WTC11 (cell line): ENCODE results near the gene LETM1. TPM values are rescaled to one million over a fixed set of nuclear protein-coding genes. Genes with fewer than 3 reads are reported as not detected.

Experiments
- ATAC-seq: fragments of 200-7000 bp; cut with Tn5 transposase; 2 replicates; pipeline ENCODE4 v1.10.0; 2021; ENCODE audit warnings: mild to moderate bottlenecking, moderate library complexity
- CTCF ChIA-PET: fragments of 300-600 bp; sonication (Branson Sonifier 250); formaldehyde crosslinking; loops from one replicate; lab custom pipeline; 2021; ENCODE audit warnings: antibody characterized with exemption; lab: Charles Lee
- POLR2A ChIA-PET: fragments of 350-600 bp; sonication (Branson Sonifier 250); formaldehyde crosslinking; loops from one replicate; lab custom pipeline; 2021; ENCODE audit warnings: antibody characterized with exemption; lab: Charles Lee
- DNase-seq: peaks from one replicate; pipeline ENCODE4 v3.0.0; 2021; ENCODE audit warnings: low spot score
- H3K27ac Mint-ChIP-seq: 2 replicates; pipeline ENCODE4 v1.8.0; 2021; ENCODE audit warnings: mixed read lengths
- H3K27me3 Mint-ChIP-seq: 2 replicates; pipeline ENCODE4 v1.8.0; 2021; ENCODE audit warnings: low read depth, mild to moderate bottlenecking, moderate library complexity, mixed read lengths
- H3K36me3 Mint-ChIP-seq: 2 replicates; pipeline ENCODE4 v1.8.0; 2021; ENCODE audit warnings: mixed read lengths
- H3K4me1 Mint-ChIP-seq: 2 replicates; pipeline ENCODE4 v1.8.0; 2022; ENCODE audit warnings: mixed read lengths
- H3K4me3 Mint-ChIP-seq: 2 replicates; pipeline ENCODE4 v1.8.0; 2021; ENCODE audit warnings: mild to moderate bottlenecking, moderate library complexity, mixed read lengths
- H3K9me3 Mint-ChIP-seq: 2 replicates; pipeline ENCODE4 v1.8.0; 2021; ENCODE audit warnings: mixed read lengths
- CBFB ChIP-seq: sonication (generic); formaldehyde crosslinking; IDR thresholded peaks from 2 replicates; pipeline ENCODE4 v1.8.1; 2022; ENCODE audit warnings: mild to moderate bottlenecking, low read depth, missing genetic modification reagents
- CDX4 ChIP-seq: fragments of 250-450 bp; sonication (Bioruptor Pico); IDR thresholded peaks from 2 replicates; pipeline ENCODE4 v1.9.0; 2021; ENCODE audit warnings: moderate library complexity, mild to moderate bottlenecking, inconsistent platforms, borderline replicate concordance
- CREB1 ChIP-seq: sonication (generic); formaldehyde crosslinking; IDR thresholded peaks from 2 replicates; pipeline ENCODE4 v1.8.0; 2023; ENCODE audit warnings: mild to moderate bottlenecking, missing genetic modification reagents
- E2F1 ChIP-seq: sonication (generic); formaldehyde crosslinking; IDR thresholded peaks from 2 replicates; pipeline ENCODE4 v1.8.0; 2022; ENCODE audit warnings: mild to moderate bottlenecking, missing genetic modification reagents
- E2F5 ChIP-seq: sonication (generic); formaldehyde crosslinking; IDR thresholded peaks from 2 replicates; pipeline ENCODE4 v1.8.1; 2022; ENCODE audit warnings: mild to moderate bottlenecking, moderate library complexity, missing genetic modification reagents
- ELF4 ChIP-seq: sonication (generic); formaldehyde crosslinking; IDR thresholded peaks from 2 replicates; pipeline ENCODE4 v1.8.1; 2022; ENCODE audit warnings: low read depth, mild to moderate bottlenecking, moderate library complexity, missing genetic modification reagents
- FOXP4 ChIP-seq: sonication (generic); formaldehyde crosslinking; IDR thresholded peaks from 2 replicates; pipeline ENCODE4 v1.8.0; 2022; ENCODE audit warnings: mild to moderate bottlenecking, missing genetic modification reagents
- HMGA2 ChIP-seq: fragments of 250-450 bp; sonication (Bioruptor Pico); IDR thresholded peaks from 2 replicates; pipeline ENCODE4 v1.4.0; 2021; ENCODE audit warnings: mild to moderate bottlenecking, moderate library complexity
- NR1H2 ChIP-seq: sonication (generic); formaldehyde crosslinking; IDR thresholded peaks from 2 replicates; pipeline ENCODE4 v1.9.0; 2021; ENCODE audit warnings: mild to moderate bottlenecking, moderate library complexity, missing genetic modification reagents
- NR3C1 ChIP-seq: sonication (generic); formaldehyde crosslinking; conservative IDR thresholded peaks from 2 replicates; pipeline ENCODE4 v1.8.1; 2023; ENCODE audit warnings: low read depth, mild to moderate bottlenecking, missing genetic modification reagents
- PRRX2 ChIP-seq: fragments of 250-450 bp; sonication (Bioruptor Pico); IDR thresholded peaks from 2 replicates; pipeline ENCODE4 v1.8.0; 2021; ENCODE audit warnings: mild to moderate bottlenecking
- SMAD4 ChIP-seq: sonication (generic); formaldehyde crosslinking; IDR thresholded peaks from 2 replicates; pipeline ENCODE4 v1.8.0; 2022; ENCODE audit warnings: mild to moderate bottlenecking, missing genetic modification reagents
- SOX15 ChIP-seq: fragments of 250-450 bp; sonication (Bioruptor Pico); IDR thresholded peaks from 2 replicates; pipeline ENCODE4 v1.9.0; 2021; ENCODE audit warnings: mild to moderate bottlenecking
- ZMAT4 ChIP-seq: fragments of 250-450 bp; sonication (Bioruptor Pico); IDR thresholded peaks from 2 replicates; pipeline ENCODE4 v1.9.0; 2021; ENCODE audit warnings: mild to moderate bottlenecking
- ZNF396 ChIP-seq: fragments of 250-450 bp; sonication (Bioruptor Pico); IDR thresholded peaks from 2 replicates; pipeline ENCODE4 v1.8.0; 2021; ENCODE audit warnings: mild to moderate bottlenecking, moderate library complexity, borderline replicate concordance
- ZNF512 ChIP-seq: sonication (generic); formaldehyde crosslinking; IDR thresholded peaks from 2 replicates; pipeline ENCODE4 v1.8.1; 2022; ENCODE audit warnings: missing genetic modification reagents, borderline replicate concordance
- ZNF671 ChIP-seq: fragments of 250-450 bp; sonication (Bioruptor Pico); IDR thresholded peaks from 2 replicates; pipeline ENCODE4 v1.8.0; 2021; ENCODE audit warnings: mild to moderate bottlenecking
- total RNA-seq: library from RNA; stranded (reverse); gene quantifications from 3 replicates; pipeline ENCODE4 v1.2.3, GENCODE V29; 2021

LETM1 gene
- total RNA-seq, 1 experiment from 2014 or later: 66.7 TPM

- POLR2A ChIA-PET: no interaction called here
- no peak overlapping the region for H3K4me3 Mint-ChIP-seq
- TF ChIP-seq ZNF512 (CRISPR knock-in tag) (no peak), ELF4 (CRISPR knock-in tag) (no peak), CREB1 (no peak)
- TF ChIP-seq, all 79 proteins: peak for 0
- no peaks in the 10 kb centered on the region for H3K4me1 Mint-ChIP-seq
- H3K36me3 Mint-ChIP-seq: no peaks in the 10 kb centered on the region
- peaks cover 35% of the 10 kb centered on the region for H3K27me3 Mint-ChIP-seq
- H3K27ac Mint-ChIP-seq: no peak overlapping the region
- no peaks in the 10 kb centered on the region for H3K9me3 Mint-ChIP-seq
- DNase-seq (no peak), ATAC-seq (no peak)
- CTCF ChIA-PET: interaction anchor here (0.5 to 11.1 kb wide), 3 partner anchors 22 to 42 kb away, joined by 4 to 115 read pairs (median 19); no protein-coding TSS in a partner anchor
Observed at GRCh38 chr4:1790005-1790404, 66.0 kb downstream of the LETM1 start.

- Mint-ChIP-seq H3K27ac (no peak overlapping the region), H3K4me3 (no peak overlapping the region), H3K36me3 (no peaks in the 10 kb centered on the region), H3K4me1 (no peaks in the 10 kb centered on the region), H3K9me3 (no peaks in the 10 kb centered on the region), H3K27me3 (peaks cover 34% of the 10 kb centered on the region)
- DNase-seq (no peak), ATAC-seq (no peak)
- no peak for TF ChIP-seq NR1H2 (CRISPR knock-in tag)
- TF ChIP-seq SOX15 (CRISPR knock-in tag): no peak
- TF ChIP-seq FOXP4 (CRISPR knock-in tag): no peak
- TF ChIP-seq SMAD4 (CRISPR knock-in tag): no peak
- TF ChIP-seq PRRX2 (CRISPR knock-in tag): no peak
- no peak for TF ChIP-seq ZMAT4 (CRISPR knock-in tag)
- TF ChIP-seq ZNF396 (CRISPR knock-in tag): no peak
- no peak for TF ChIP-seq CBFB (CRISPR knock-in tag)
- TF ChIP-seq E2F1: no peak
- no peak for TF ChIP-seq NR3C1
- no peak for TF ChIP-seq E2F5 (CRISPR knock-in tag)
- no peak for TF ChIP-seq HMGA2 (CRISPR knock-in tag)
- no peak for TF ChIP-seq CDX4 (CRISPR knock-in tag)
- TF ChIP-seq ZNF671 (CRISPR knock-in tag): no peak
- ChIA-PET CTCF (interaction anchor here (0.6 to 2.2 kb wide), 7 partner anchors 12 to 121 kb away, joined by 3 to 19 read pairs (median 5); no protein-coding TSS in a partner anchor), POLR2A (no interaction called here)
Observed at GRCh38 chr4:1789552-1789951, 66.4 kb downstream of the LETM1 start.
